ENCODE data around the gene DHX32.

DHX32 gene

DNA sequence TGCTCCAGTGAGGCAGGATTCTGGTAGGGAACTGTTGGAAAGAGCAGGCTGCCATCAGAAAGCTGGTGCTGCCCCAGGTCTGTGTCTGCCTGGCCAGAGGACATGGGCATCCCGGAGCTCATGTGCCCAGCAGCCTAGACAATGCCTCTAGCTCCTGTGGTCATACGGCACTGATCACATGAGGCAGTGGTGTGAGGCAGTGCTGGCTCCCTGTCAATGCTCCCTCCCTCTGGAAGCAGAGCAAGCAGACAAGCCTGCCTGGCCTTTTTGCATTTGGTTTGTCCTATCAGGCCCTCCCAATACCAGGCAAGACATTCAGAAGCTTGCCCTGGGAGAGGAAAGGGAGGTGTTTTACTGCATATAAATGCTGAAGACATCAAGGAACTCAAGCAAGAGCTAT, 86.0 kb downstream of the DHX32 start:
- TF ChIP-seq, protein P1, sequence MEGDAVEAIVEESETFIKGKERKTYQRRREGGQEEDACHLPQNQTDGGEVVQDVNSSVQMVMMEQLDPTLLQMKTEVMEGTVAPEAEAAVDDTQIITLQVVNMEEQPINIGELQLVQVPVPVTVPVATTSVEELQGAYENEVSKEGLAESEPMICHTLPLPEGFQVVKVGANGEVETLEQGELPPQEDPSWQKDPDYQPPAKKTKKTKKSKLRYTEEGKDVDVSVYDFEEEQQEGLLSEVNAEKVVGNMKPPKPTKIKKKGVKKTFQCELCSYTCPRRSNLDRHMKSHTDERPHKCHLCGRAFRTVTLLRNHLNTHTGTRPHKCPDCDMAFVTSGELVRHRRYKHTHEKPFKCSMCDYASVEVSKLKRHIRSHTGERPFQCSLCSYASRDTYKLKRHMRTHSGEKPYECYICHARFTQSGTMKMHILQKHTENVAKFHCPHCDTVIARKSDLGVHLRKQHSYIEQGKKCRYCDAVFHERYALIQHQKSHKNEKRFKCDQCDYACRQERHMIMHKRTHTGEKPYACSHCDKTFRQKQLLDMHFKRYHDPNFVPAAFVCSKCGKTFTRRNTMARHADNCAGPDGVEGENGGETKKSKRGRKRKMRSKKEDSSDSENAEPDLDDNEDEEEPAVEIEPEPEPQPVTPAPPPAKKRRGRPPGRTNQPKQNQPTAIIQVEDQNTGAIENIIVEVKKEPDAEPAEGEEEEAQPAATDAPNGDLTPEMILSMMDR (IDR thresholded peaks at IDR 0.05; ENCODE audit: insufficient read depth, low read length, poor library complexity, severe bottlenecking), result no peak
- no peak for TF ChIP-seq EZH2phosphoT487 (conservative IDR thresholded peaks at IDR 0.05; ENCODE audit: low read length)

DNA sequence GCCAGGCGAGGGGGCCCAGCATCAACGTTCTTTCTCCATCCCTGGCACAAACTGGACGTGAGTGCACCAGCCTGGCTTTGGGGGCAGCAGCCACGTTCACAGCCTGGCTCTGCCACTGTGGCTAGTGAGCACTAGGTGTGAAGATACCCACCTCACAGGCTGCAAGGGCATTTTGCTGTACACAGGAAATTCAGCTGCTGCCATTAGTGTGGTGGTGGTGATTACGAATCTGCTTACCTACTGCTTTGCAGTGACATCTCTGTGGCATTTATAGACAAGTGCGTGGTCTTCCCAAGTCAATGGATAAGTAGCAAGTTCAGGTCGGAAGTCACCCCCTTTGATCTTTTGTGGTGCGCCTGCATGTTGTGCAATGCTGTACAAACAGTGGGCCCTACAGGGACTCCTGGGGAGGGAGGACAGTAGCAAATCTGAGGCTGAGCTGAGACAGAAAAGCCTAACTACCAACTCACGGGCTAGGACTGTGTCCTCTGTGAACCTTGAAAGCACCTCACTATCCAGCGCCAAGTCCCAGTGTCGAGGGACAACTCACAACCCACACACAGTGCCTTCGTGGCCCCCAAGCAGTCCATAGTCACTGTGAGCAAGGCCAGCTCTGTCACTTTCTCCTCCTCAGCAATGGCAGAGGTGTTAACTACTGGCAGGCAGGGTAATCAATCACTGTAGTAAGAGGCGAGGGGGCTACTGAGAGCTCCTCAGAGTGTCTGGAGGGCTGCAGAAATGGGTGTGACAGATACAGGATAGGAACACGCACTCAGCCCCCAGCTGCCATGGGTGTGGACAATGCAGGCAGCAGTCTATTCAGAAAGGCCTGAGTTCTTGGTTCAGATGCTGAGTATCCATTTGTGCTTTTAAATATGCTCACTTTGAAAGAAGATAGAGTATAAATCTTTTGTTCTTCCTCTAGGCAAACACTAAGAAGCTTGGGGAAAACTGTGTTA, 88.5 kb downstream of the DHX32 start:
- Histone ChIP-seq H3K9me2 (replicated peaks; ENCODE audit: insufficient read depth, low read length) (no peaks in the 10 kb centered on the region), H3K4me2 (ENCODE audit: low read depth, low read length, poor library complexity, severe bottlenecking) (no peak overlapping the region), H3K27me3 (ENCODE audit: low read length) (no peaks in the 10 kb centered on the region), H3K79me2 (ENCODE audit: insufficient read depth, low read length) (no peaks in the 10 kb centered on the region), H3K9ac (ENCODE audit: low read length) (no peak overlapping the region), H3K4me3 (ENCODE audit: insufficient read depth, low read length, poor library complexity, severe bottlenecking) (no peak overlapping the region), H3K36me3 (ENCODE audit: low read length) (no peaks in the 10 kb centered on the region), H3K9me3 (ENCODE audit: insufficient read depth, low read length) (no peaks in the 10 kb centered on the region), H3F3A (ENCODE audit: insufficient read depth) (no peaks in the 10 kb centered on the region), H3K27ac (ENCODE audit: low read depth, low read length) (no peak overlapping the region), H4K20me1 (ENCODE audit: low read depth, low read length) (no peaks in the 10 kb centered on the region), H2AFZ (ENCODE audit: low read depth, low read length, severe bottlenecking) (no peak overlapping the region)
- no peak for TF ChIP-seq EZH2phosphoT487 (conservative IDR thresholded peaks at IDR 0.05; ENCODE audit: low read length)
- TF ChIP-seq, protein P1 (IDR thresholded peaks at IDR 0.05; ENCODE audit: insufficient read depth, low read length, poor library complexity, severe bottlenecking), result no peak

More for the DNA sequence above, 86.0 kb downstream of the DHX32 start:
- Histone ChIP-seq H3K9me2 (replicated peaks; ENCODE audit: insufficient read depth, low read length) (no peaks in the 10 kb centered on the region), H3F3A (ENCODE audit: insufficient read depth) (no peaks in the 10 kb centered on the region), H3K27ac (ENCODE audit: low read depth, low read length) (no peak overlapping the region), H3K36me3 (ENCODE audit: low read length) (no peaks in the 10 kb centered on the region), H3K4me2 (ENCODE audit: low read depth, low read length, poor library complexity, severe bottlenecking) (no peak overlapping the region), H3K9me3 (ENCODE audit: insufficient read depth, low read length) (no peaks in the 10 kb centered on the region), H4K20me1 (ENCODE audit: low read depth, low read length) (no peaks in the 10 kb centered on the region), H3K79me2 (ENCODE audit: insufficient read depth, low read length) (no peaks in the 10 kb centered on the region), H3K4me3 (ENCODE audit: insufficient read depth, low read length, poor library complexity, severe bottlenecking) (no peak overlapping the region), H3K9ac (ENCODE audit: low read length) (no peak overlapping the region), H3K27me3 (ENCODE audit: low read length) (no peaks in the 10 kb centered on the region), H2AFZ (ENCODE audit: low read depth, low read length, severe bottlenecking) (no peak overlapping the region)

DNA sequence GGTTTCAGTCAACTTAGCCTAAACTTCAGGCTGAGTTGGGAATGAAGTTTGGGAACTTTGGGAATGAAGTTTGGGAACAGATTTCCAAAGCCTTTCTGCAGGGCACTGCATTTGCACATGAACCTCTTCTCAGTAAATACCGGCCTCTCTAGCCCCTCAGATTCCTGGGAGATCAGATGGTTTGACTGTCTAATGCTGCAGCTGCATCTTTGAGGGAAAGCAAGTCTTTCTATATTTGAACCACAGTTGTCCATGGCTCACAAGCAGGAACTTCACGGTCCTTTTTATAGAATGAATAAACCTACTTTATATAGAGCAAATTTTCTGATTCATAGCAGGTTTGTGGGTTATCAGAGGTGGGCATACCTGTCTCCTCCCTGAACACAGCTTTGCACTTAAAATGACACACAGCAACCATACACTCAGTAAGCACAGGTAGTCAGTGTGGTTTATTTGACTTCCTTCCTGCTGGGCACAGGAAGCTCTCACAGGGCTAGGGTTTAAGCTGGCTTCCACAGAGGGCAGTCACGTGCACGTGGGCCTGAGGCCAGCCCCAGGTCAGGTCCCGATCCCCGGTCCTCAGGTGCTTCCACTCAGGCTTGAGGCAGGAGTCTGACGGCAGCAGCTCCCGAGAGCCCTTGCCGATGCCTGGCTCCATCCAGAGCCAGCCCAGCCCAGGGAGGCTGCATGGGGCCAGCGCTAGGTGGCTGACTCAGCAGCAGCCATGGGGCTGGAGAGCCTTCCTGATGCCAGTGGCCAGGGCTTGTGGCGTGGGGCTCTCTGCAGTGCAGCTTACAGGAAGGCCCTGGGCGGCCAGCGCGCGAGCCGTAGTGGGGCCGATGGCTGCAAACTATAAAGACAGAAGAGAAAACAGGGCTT, 92.7 kb downstream of the DHX32 start:
- Histone ChIP-seq H3K27ac (ENCODE audit: low read depth, low read length) (no peak overlapping the region), H3K36me3 (ENCODE audit: low read length) (no peaks in the 10 kb centered on the region), H3K9me2 (replicated peaks; ENCODE audit: insufficient read depth, low read length) (no peaks in the 10 kb centered on the region), H3K4me3 (ENCODE audit: insufficient read depth, low read length, poor library complexity, severe bottlenecking) (no peak overlapping the region), H4K20me1 (ENCODE audit: low read depth, low read length) (no peaks in the 10 kb centered on the region), H3K9ac (ENCODE audit: low read length) (no peak overlapping the region), H3K27me3 (ENCODE audit: low read length) (no peaks in the 10 kb centered on the region), H3K79me2 (ENCODE audit: insufficient read depth, low read length) (no peaks in the 10 kb centered on the region), H2AFZ (ENCODE audit: low read depth, low read length, severe bottlenecking) (no peak overlapping the region), H3F3A (ENCODE audit: insufficient read depth) (no peaks in the 10 kb centered on the region), H3K9me3 (ENCODE audit: insufficient read depth, low read length) (no peaks in the 10 kb centered on the region), H3K4me2 (ENCODE audit: low read depth, low read length, poor library complexity, severe bottlenecking) (no peak overlapping the region)
- no peak for TF ChIP-seq EZH2phosphoT487 (conservative IDR thresholded peaks at IDR 0.05; ENCODE audit: low read length)
- TF ChIP-seq, protein P1 (IDR thresholded peaks at IDR 0.05; ENCODE audit: insufficient read depth, low read length, poor library complexity, severe bottlenecking), result no peak
